SK-N-MC (cell line): Measurements from ENCODE around the gene ZNF771.

ENCODE experiments used
- EZH2 ChIP-seq: fragments of 200-600 bp; sonication (generic); IDR thresholded peaks from one replicate; pipeline ENCODE4 v1.6.1; 2017; ENCODE audit warnings: antibody characterized with exemption
- FOXP2 ChIP-seq: optimal IDR thresholded peaks from 2 replicates; pipeline ENCODE3; 2011; ENCODE audit warnings: mild to moderate bottlenecking, moderate library complexity; ENCODE audit not compliant: insufficient read depth; ENCODE audit errors: extremely low read length, control extremely low read depth
- POLR2AphosphoS5 ChIP-seq: IDR thresholded peaks from 2 replicates; pipeline ENCODE4 v1.6.1; 2012; ENCODE audit warnings: mild to moderate bottlenecking, low read depth, low read length, borderline replicate concordance

DNA sequence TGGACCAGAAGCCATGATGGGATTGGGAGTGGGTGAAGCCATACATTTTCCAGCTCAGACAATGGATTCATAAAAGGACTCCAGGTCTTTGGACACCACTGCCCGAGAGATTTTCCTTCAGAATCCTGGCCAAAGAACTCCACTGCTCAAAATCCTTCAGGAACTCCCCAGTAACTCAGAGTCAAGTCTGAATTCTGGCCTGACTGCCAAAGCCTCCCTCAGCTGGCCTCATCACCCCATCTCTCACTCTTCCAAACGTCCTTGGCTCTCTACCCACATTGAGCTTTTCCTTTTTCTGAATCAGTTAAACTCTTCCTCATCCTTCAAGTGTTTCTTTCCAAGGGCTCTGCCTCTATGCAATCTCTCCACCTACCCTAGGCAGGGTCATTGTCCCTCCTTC, 23.9 kb upstream of the ZNF771 start:
- no peak for TF ChIP-seq POLR2AphosphoS5
- TF ChIP-seq EZH2: no peak
- TF ChIP-seq FOXP2: no peak
